ENCODE results near the gene MTM1. TPM values are rescaled to one million over a fixed set of nuclear protein-coding genes. Genes with fewer than 3 reads are reported as not detected.
A peak's percentile ranks its signal among the peaks of the same experiment; 100 is the strongest.

Gene MTM1
- total RNA-seq, 1 donor from 2014 or later = 12.1 TPM

GRCh38 chrX:150544835-150545770 lies 23.3 kb upstream of the MTM1 start:
- Mint-ChIP-seq H3K36me3 (ENCODE audit: insufficient read depth) (no peaks in the 10 kb centered on the region), H3K4me3 (ENCODE audit: low read depth) (no peak overlapping the region), H3K27me3 (peaks cover 19% of the 10 kb centered on the region), H3K9me3 (ENCODE audit: low read depth) (no peaks in the 10 kb centered on the region), H3K27ac (no peak overlapping the region), H3K4me1 (ENCODE audit: low read depth) (no peaks in the 10 kb centered on the region)
- DNase-seq (ENCODE audit: low spot score, unreplicated experiment) = no peak
- TF ChIP-seq, protein P1, sequence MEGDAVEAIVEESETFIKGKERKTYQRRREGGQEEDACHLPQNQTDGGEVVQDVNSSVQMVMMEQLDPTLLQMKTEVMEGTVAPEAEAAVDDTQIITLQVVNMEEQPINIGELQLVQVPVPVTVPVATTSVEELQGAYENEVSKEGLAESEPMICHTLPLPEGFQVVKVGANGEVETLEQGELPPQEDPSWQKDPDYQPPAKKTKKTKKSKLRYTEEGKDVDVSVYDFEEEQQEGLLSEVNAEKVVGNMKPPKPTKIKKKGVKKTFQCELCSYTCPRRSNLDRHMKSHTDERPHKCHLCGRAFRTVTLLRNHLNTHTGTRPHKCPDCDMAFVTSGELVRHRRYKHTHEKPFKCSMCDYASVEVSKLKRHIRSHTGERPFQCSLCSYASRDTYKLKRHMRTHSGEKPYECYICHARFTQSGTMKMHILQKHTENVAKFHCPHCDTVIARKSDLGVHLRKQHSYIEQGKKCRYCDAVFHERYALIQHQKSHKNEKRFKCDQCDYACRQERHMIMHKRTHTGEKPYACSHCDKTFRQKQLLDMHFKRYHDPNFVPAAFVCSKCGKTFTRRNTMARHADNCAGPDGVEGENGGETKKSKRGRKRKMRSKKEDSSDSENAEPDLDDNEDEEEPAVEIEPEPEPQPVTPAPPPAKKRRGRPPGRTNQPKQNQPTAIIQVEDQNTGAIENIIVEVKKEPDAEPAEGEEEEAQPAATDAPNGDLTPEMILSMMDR (IDR thresholded peaks at IDR 0.05; ENCODE audit: unreplicated experiment) = no peak

GRCh38 chrX:150546711-150547153 lies 21.7 kb upstream of the MTM1 start:
- H3K4me3 Mint-ChIP-seq (ENCODE audit: low read depth) = no peak overlapping the region

DNA sequence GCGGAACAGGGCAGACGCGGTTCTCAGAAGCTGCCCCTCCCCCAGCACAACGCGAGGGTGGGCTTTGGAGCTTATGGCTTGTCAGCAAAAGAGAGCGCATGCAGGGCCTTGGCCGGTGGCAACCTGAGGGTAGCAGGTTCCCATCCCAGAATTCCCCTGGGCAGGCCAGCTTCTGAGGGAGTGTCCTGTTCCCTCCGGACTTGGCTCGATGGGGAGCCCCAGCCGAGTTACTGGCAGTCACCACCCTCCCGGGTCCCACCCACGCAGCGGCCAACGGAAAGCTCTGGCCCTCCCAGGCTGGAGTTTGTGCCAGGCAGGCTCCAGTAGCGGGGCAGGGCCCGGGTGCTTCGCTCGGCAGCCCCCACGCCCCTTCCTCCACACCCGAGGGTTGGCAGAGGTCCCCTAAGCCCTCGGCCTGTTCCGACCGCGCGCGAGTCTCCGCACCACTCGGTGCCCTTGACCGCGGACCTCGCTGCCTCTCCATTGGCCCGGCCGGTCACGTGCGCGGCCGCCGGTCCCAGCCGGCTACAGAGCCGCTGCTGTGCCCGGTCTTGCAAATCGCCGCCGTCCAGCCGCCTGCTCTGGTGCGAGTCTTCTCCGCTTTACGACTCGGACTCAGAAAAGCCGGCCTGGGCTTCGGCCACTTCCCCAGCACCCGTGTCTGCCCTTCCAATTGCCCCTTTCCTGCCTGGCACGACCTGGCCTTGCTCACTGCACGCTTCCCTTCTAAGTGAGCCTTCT lies 20.9 kb upstream of the MTM1 start:
- Mint-ChIP-seq H3K27me3 (peaks cover 22% of the 10 kb centered on the region), H3K9me3 (ENCODE audit: low read depth) (no peaks in the 10 kb centered on the region), H3K4me1 (ENCODE audit: low read depth) (no peaks in the 10 kb centered on the region), H3K36me3 (ENCODE audit: insufficient read depth) (no peaks in the 10 kb centered on the region), H3K27ac (peak overlapping the region; percentile 4), H3K4me3 (ENCODE audit: low read depth) (peak overlapping the region; percentile 47)
- peak; percentile 38 for DNase-seq (ENCODE audit: low spot score, unreplicated experiment)
- TF ChIP-seq, protein P1 (IDR thresholded peaks at IDR 0.05; ENCODE audit: unreplicated experiment) = no peak

More at GRCh38 chrX:150546711-150547153, 21.7 kb upstream of the MTM1 start:
- Mint-ChIP-seq H3K36me3 (ENCODE audit: insufficient read depth) (no peaks in the 10 kb centered on the region), H3K9me3 (ENCODE audit: low read depth) (no peaks in the 10 kb centered on the region), H3K27ac (no peak overlapping the region), H3K4me1 (ENCODE audit: low read depth) (no peaks in the 10 kb centered on the region), H3K27me3 (peaks cover 22% of the 10 kb centered on the region)
- DNase-seq (ENCODE audit: low spot score, unreplicated experiment) = no peak
- TF ChIP-seq, protein P1 (IDR thresholded peaks at IDR 0.05; ENCODE audit: unreplicated experiment) = no peak

GRCh38 chrX:150548251-150548650 lies 20.2 kb upstream of the MTM1 start:
- Mint-ChIP-seq H3K36me3 (ENCODE audit: insufficient read depth) (no peaks in the 10 kb centered on the region), H3K4me3 (ENCODE audit: low read depth) (peak overlapping the region; percentile 47), H3K4me1 (ENCODE audit: low read depth) (no peaks in the 10 kb centered on the region), H3K9me3 (ENCODE audit: low read depth) (no peaks in the 10 kb centered on the region), H3K27ac (no peak overlapping the region), H3K27me3 (peaks cover 22% of the 10 kb centered on the region)
- no peak for DNase-seq (ENCODE audit: low spot score, unreplicated experiment)
- TF ChIP-seq, protein P1 (IDR thresholded peaks at IDR 0.05; ENCODE audit: unreplicated experiment) = no peak

GRCh38 chrX:150548684-150549083 lies 19.7 kb upstream of the MTM1 start:
- Mint-ChIP-seq H3K4me3 (ENCODE audit: low read depth) (no peak overlapping the region), H3K9me3 (ENCODE audit: low read depth) (no peaks in the 10 kb centered on the region), H3K36me3 (ENCODE audit: insufficient read depth) (no peaks in the 10 kb centered on the region), H3K4me1 (ENCODE audit: low read depth) (no peaks in the 10 kb centered on the region), H3K27me3 (peaks cover 26% of the 10 kb centered on the region), H3K27ac (no peak overlapping the region)
- TF ChIP-seq, protein P1 (IDR thresholded peaks at IDR 0.05; ENCODE audit: unreplicated experiment) = no peak
- DNase-seq (ENCODE audit: low spot score, unreplicated experiment) = no peak
